ENCODE measurements around the gene DIP2A. TPM values are rescaled to one million over a fixed set of nuclear protein-coding genes. Genes with fewer than 3 reads are reported as not detected.
"Not testable (repeated sequence)": the region's sequence is repeated elsewhere in the genome, so short reads cannot be mapped to it uniquely, and the experiment has no call there.

DIP2A gene
- total and polyA plus RNA-seq, 7 donors, result 7.3 to 12.2 (median 11.0) TPM

DNA sequence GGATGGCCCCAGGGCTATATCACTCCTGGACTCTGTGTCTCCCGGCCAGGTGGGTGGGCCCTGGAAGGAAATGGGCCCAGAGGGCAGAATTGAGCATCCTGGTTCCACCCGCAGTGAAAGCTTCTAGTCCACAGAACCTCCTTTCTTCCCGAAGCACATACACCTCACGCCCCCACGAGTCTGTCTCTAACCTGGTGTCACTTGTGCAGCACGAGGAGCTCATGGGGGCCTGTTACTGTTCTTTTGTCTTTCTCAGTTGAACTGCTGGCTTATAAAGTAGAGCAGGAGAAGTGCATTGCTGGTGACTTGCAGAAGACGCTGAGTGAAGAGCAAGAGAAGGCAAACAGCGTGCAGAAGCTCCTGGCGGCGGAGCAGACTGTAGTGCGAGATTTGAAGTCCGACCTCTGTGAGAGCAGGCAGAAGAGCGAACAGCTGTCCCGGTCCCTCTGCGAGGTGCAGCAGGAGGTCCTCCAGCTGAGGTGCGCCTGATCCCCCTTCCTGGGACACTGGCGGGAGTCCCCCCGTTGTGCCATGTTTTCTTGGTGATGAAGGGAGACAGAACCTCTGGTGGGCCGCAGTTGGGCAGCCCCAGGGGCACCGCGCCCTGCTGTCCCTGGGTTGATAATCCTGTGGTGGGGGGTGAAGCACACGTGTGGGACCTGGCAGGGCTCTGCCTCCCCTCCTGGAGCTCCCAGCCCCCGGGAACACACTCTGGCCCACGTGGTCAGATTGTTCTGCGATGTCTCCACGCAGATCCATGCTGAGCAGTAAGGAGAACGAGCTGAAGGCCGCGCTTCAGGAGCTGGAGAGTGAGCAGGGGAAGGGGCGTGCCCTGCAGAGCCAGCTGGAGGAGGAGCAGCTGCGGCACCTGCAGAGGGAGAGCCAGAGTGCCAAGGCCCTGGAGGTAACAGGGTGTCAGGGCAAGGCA is 28.7 kb upstream of the DIP2A start:
- no peak overlapping the region for H3K27ac ChIP-seq
- DNase-seq, result peak in 1 of 2 donors; percentile 51

GRCh38 chr21:46431448-46431847 is 27.2 kb upstream of the DIP2A start:
- WGBS, 3 donors, result 88 to 90% (median 90%) methylated on average over 21 of the region's 21 CpGs
- ATAC-seq, result peak in 1 of 4 donors; percentile 1
- DNase-seq, result peak in 1 of 2 donors; percentile 48
- no peaks in the 10 kb centered on the region for H3K9me3 ChIP-seq
- TF ChIP-seq, protein P1, sequence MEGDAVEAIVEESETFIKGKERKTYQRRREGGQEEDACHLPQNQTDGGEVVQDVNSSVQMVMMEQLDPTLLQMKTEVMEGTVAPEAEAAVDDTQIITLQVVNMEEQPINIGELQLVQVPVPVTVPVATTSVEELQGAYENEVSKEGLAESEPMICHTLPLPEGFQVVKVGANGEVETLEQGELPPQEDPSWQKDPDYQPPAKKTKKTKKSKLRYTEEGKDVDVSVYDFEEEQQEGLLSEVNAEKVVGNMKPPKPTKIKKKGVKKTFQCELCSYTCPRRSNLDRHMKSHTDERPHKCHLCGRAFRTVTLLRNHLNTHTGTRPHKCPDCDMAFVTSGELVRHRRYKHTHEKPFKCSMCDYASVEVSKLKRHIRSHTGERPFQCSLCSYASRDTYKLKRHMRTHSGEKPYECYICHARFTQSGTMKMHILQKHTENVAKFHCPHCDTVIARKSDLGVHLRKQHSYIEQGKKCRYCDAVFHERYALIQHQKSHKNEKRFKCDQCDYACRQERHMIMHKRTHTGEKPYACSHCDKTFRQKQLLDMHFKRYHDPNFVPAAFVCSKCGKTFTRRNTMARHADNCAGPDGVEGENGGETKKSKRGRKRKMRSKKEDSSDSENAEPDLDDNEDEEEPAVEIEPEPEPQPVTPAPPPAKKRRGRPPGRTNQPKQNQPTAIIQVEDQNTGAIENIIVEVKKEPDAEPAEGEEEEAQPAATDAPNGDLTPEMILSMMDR (IDR thresholded peaks at IDR 0.05), result no peak
- intact Hi-C loops (cut with DNase I), result no loop called here
- no peak overlapping the region for H3K4me3 ChIP-seq
- H3K4me1 ChIP-seq, result no peaks in the 10 kb centered on the region
- H3K27me3 ChIP-seq (ENCODE audit: insufficient read depth in 3 of 3, low read length in 2 of 3), result no peaks in the 10 kb centered on the region
- no peak overlapping the region for H3K27ac ChIP-seq
- peaks cover 15 to 100% of the 10 kb centered on the region in 2 donors for H3K36me3 ChIP-seq (ENCODE audit: insufficient read depth in 1 of 2, low read depth in 1 of 2)

More for the DNA sequence above, 28.7 kb upstream of the DIP2A start:
- peaks cover 15 to 100% of the 10 kb centered on the region in 2 donors for H3K36me3 ChIP-seq (ENCODE audit: insufficient read depth in 1 of 2, low read depth in 1 of 2)
- WGBS, 3 donors, result 87 to 91% (median 90%) methylated on average over 29 to 31 of the region's 31 CpGs
- TF ChIP-seq, protein P1 (IDR thresholded peaks at IDR 0.05), result no peak
- no peaks in the 10 kb centered on the region for H3K9me3 ChIP-seq
- intact Hi-C loops (cut with DNase I), result loop anchor here in 1 of 2 donors (10.0 kb wide), 1 partner anchor 185 kb away; no protein-coding TSS in a partner anchor
- no peak overlapping the region for H3K4me3 ChIP-seq
- no peaks in the 10 kb centered on the region for H3K4me1 ChIP-seq
- H3K27me3 ChIP-seq (ENCODE audit: insufficient read depth in 3 of 3, low read length in 2 of 3), result no peaks in the 10 kb centered on the region
- peak in 2 of 4 donors; percentile 1 to 3 for ATAC-seq

DNA sequence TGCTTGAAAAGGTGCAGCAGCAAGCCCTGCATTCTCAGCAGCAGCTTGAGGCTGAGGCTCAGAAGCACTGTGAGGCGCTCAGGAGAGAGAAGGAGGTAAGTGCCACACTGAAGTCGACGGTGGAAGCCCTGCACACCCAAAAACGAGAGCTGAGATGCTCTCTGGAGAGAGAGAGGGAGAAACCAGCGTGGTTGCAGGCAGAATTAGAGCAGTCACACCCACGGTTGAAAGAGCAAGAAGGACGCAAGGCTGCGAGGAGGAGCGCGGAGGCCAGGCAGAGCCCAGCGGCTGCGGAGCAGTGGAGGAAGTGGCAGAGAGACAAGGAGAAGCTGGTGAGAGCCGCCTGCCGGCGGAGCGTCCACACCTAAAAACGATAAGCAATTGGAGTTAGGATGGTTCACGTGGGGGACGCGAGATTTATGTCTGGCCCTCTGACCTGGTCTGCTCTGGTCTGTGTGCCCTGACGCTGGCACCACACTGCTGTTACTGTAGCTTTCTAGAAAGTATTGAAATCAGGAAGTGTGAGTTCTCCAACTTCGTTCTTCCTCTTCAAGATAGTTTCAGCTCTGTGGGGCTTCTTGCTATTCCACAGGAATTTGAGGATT is 26.7 kb upstream of the DIP2A start:
- intact Hi-C loops (cut with DNase I), result no loop called here
- Histone ChIP-seq H3K36me3 (ENCODE audit: insufficient read depth in 1 of 2, low read depth in 1 of 2) (peaks cover 12 to 100% of the 10 kb centered on the region in 2 donors), H3K4me3 (no peak overlapping the region), H3K27me3 (ENCODE audit: insufficient read depth in 3 of 3, low read length in 2 of 3) (no peaks in the 10 kb centered on the region), H3K9me3 (no peaks in the 10 kb centered on the region), H3K27ac (no peak overlapping the region), H3K4me1 (no peaks in the 10 kb centered on the region)
- TF ChIP-seq, protein P1 (IDR thresholded peaks at IDR 0.05), result no peak
- peak in 1 of 2 donors; percentile 58 for DNase-seq
- peak in 1 of 4 donors; percentile 2 for ATAC-seq
- WGBS, 3 donors, result 85 to 88% (median 87%) methylated on average over 22 of the region's 22 CpGs

GRCh38 chr21:46433116-46433515 is 25.6 kb upstream of the DIP2A start:
- H3K27ac ChIP-seq; H3K4me3 ChIP-seq; ATAC-seq; H3K9me3 ChIP-seq; H3K27me3 ChIP-seq (ENCODE audit: insufficient read depth in 3 of 3, low read length in 2 of 3); H3K4me1 ChIP-seq; intact Hi-C loops (cut with DNase I): not testable (repeated sequence)
- H3K36me3 ChIP-seq (ENCODE audit: insufficient read depth in 1 of 2, low read depth in 1 of 2), result peaks cover 18 to 100% of the 10 kb centered on the region in 2 donors
- 91 to 93% (median 91%) methylated on average over 11 of the region's 11 CpGs for WGBS, 3 donors
- peak in 1 of 2 donors; percentile 33 for DNase-seq
